HCT116 (cell line): ENCODE data around the gene SOAT2. TPM values are rescaled to one million over a fixed set of nuclear protein-coding genes. Genes with fewer than 3 reads are reported as not detected.

Source experiments
- ATAC-seq: fragments of 200-7000 bp; cut with Tn5 transposase; 2 replicates; pipeline ENCODE4 v1.9.1; 2020; ENCODE audit warnings: mild to moderate bottlenecking, moderate library complexity
- BruUV-seq: library from RNA; stranded (reverse); fragments of 400-500 nt; replicated peaks from 2 replicates; lab custom pipeline; 2021; lab: Mats Ljungman, UMichigan
- CTCF ChIA-PET: fragments of 300-600 bp; sonication (Branson Sonifier 250); formaldehyde crosslinking; loops from one replicate; lab custom pipeline; 2021; ENCODE audit warnings: antibody characterized with exemption; lab: Charles Lee
- POLR2A ChIA-PET: fragments of 300-600, 350-600 bp; sonication (Branson Sonifier 250); formaldehyde crosslinking; loops from one replicate; lab custom pipeline; 2021; ENCODE audit warnings: antibody characterized with exemption; lab: Charles Lee
- RAD21 ChIA-PET, 2 experiments: fragments of 300-600 bp; sonication (Branson Sonifier 250); formaldehyde crosslinking; loops; one replicate each; lab custom pipeline; 2023; ENCODE audit warnings: low total read pairs in 2 of 2; ENCODE audit not compliant: uncharacterized antibody in 2 of 2, unreplicated experiment in 2 of 2, low non-redundant PET in 1 of 2; lab: Charles Lee
- DNase-seq: peaks from one replicate; pipeline ENCODE4 v3.0.0-alpha.2; 2010; ENCODE audit warnings: low read depth, low spot score
- H2AFZ ChIP-seq: fragments of 200-600 bp; shearing (Covaris generic), sonication (generic); 2 replicates; pipeline ENCODE4 v1.6.1; 2017; ENCODE audit warnings: low read depth, mixed run types, mixed read lengths, antibody characterized with exemption, low read length; ENCODE audit not compliant: poor library complexity, severe bottlenecking
- H3K27ac ChIP-seq: 2 replicates; pipeline ENCODE4 v1.5.1; 2012; ENCODE audit warnings: low read depth, low read length
- H3K27me3 ChIP-seq: fragments of 200-600 bp; sonication (generic); 2 replicates; pipeline ENCODE4 v1.6.1; 2016; ENCODE audit warnings: mixed run types, low read length, mixed read lengths; ENCODE audit not compliant: insufficient read depth
- H3K36me3 ChIP-seq, 2 experiments: fragments of 200-500 bp in 1 of 2; fragments of 200-600 bp in 1 of 2; sonication (Bioruptor generic) in 1 of 2; sonication (generic) in 1 of 2; 2 replicates each; pipeline versions ENCODE4 v1.5.1 to v1.6.1; 2014 to 2016; ENCODE audit warnings: low read length in 2 of 2, inconsistent platforms in 1 of 2, mixed read lengths in 1 of 2, mixed run types in 1 of 2; ENCODE audit not compliant: insufficient read depth in 2 of 2, control insufficient read depth in 1 of 2
- H3K4me1 ChIP-seq, 2 experiments: fragments of 200-600 bp in 1 of 2; sonication (generic) in 1 of 2; 2 replicates each; pipeline versions ENCODE4 v1.5.1 to v1.6.1; 2012 to 2017; ENCODE audit warnings: low read length in 2 of 2, inconsistent platforms in 1 of 2, mild to moderate bottlenecking in 1 of 2, mixed read lengths in 1 of 2, mixed run types in 1 of 2, moderate library complexity in 1 of 2; ENCODE audit not compliant: insufficient read depth in 2 of 2, control insufficient read depth in 1 of 2
- H3K4me2 ChIP-seq: fragments of 200-600 bp; sonication (generic); 2 replicates; pipeline ENCODE4 v1.6.1; 2017; ENCODE audit warnings: mixed run types, low read length, mixed read lengths
- H3K4me3 ChIP-seq, 2 experiments: fragments of 200-600 bp in 1 of 2; sonication (generic) in 1 of 2; replicated peaks in 1 of 2; 2 replicates each; pipeline ENCODE4 v1.5.1; 2011 to 2016; ENCODE audit warnings: low read length in 2 of 2, control low read depth in 1 of 2, low read depth in 1 of 2, mild to moderate bottlenecking in 1 of 2, mixed read lengths in 1 of 2, mixed run types in 1 of 2
- H3K79me2 ChIP-seq: fragments of 200-600 bp; sonication (generic); 2 replicates; pipeline ENCODE4 v1.6.1; 2017; ENCODE audit warnings: mild to moderate bottlenecking, mixed run types, low read length, moderate library complexity, mixed read lengths; ENCODE audit not compliant: insufficient read depth
- H3K9ac ChIP-seq: fragments of 200-600 bp; sonication (generic); 2 replicates; pipeline ENCODE4 v1.6.1; 2016; ENCODE audit warnings: low read length, mixed read lengths
- H3K9me2 ChIP-seq: fragments of 200-600 bp; sonication (generic), shearing (Covaris generic); 2 replicates; pipeline ENCODE4 v1.6.1; 2017; ENCODE audit warnings: mixed run types, mild to moderate bottlenecking, moderate library complexity; ENCODE audit not compliant: insufficient read depth
- H3K9me3 ChIP-seq, 2 experiments: fragments of 200-500 bp in 1 of 2; fragments of 200-600 bp in 1 of 2; sonication (Bioruptor generic) in 1 of 2; sonication (generic) in 1 of 2; 2 replicates each; pipeline ENCODE4 v1.6.1; 2014 to 2017; ENCODE audit warnings: low read length in 2 of 2, mixed read lengths in 2 of 2, inconsistent platforms in 1 of 2, low read depth in 1 of 2, mild to moderate bottlenecking in 1 of 2, mixed run types in 1 of 2, moderate library complexity in 1 of 2; ENCODE audit not compliant: control insufficient read depth in 1 of 2, insufficient read depth in 1 of 2
- H4K20me1 ChIP-seq: fragments of 200-600 bp; sonication (generic), shearing (Covaris generic); 2 replicates; pipeline ENCODE4 v1.6.1; 2017; ENCODE audit warnings: mixed run types, mild to moderate bottlenecking, moderate library complexity; ENCODE audit not compliant: insufficient read depth
- CEBPB ChIP-seq: IDR thresholded peaks from 2 replicates; pipeline ENCODE4 v1.6.1; 2012; ENCODE audit warnings: low read depth
- EZH2 ChIP-seq: fragments of 200-600 bp; sonication (generic); IDR thresholded peaks from 2 replicates; pipeline ENCODE4 v1.6.1; 2017; ENCODE audit warnings: antibody characterized with exemption, mixed run types
- EZH2phosphoT487 ChIP-seq: fragments of 200-600 bp; IDR thresholded peaks from 2 replicates; pipeline ENCODE4 v1.6.1; 2018; ENCODE audit warnings: antibody characterized with exemption, borderline replicate concordance
- FOSL1 ChIP-seq: IDR thresholded peaks from 2 replicates; pipeline ENCODE4 v1.6.1; 2012; ENCODE audit warnings: low read depth
- POLR2A ChIP-seq: IDR thresholded peaks from 2 replicates; pipeline ENCODE4 v1.7.0; 2011; ENCODE audit warnings: borderline replicate concordance; ENCODE audit not compliant: insufficient read depth, insufficient read length; ENCODE audit errors: extremely low read depth
- YY1 ChIP-seq: IDR thresholded peaks from 2 replicates; pipeline ENCODE4 v1.6.1; 2011; ENCODE audit warnings: low read length, low read depth, moderate library complexity, mild to moderate bottlenecking; ENCODE audit not compliant: insufficient replicate concordance; ENCODE audit errors: extremely low read depth
- ZFX ChIP-seq: fragments of 450-650 bp; IDR thresholded peaks from 2 replicates; pipeline ENCODE4 v1.6.1; 2017
- intact Hi-C: fragments of 100-400 bp; cut with micrococcal nuclease; formaldehyde crosslinking; loops from 2 replicates; pipeline ENCODE4 v1.10.0; 2022
- total RNA-seq: library from RNA; stranded (reverse); gene quantifications from one replicate; pipeline ENCODE4 v1.2.1, GENCODE V29; 2021; ENCODE audit not compliant: unreplicated experiment
- TF ChIP-seq, protein P1 (sequence below): IDR thresholded peaks from 2 replicates; pipeline ENCODE4 v1.6.1; 2012
- TF ChIP-seq, protein P2 (sequence below): IDR thresholded peaks from 2 replicates; pipeline ENCODE4 v1.6.1; 2012

The SOAT2 gene
- total RNA-seq, 1 experiment from 2014 or later: 0.17 TPM

DNA sequence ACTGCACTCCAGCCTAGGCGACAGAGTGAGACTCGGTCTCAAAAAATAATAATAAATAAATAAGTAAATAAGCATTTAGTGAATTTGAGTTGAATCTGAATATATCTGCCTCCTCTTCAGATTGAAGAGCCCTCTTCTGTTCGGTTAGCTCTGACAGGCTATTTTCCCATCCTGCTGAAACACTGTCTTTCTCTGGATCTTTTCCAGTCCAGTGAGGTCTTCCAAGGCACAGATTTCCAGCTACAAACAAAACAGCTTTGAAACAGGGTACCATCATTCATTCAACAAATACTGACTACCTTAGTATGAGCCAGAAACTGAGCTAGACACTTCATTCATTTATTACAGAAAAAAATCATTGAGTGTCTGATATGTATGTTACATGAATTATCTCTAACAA lies 16.9 kb upstream of the SOAT2 start:
- ChIA-PET CTCF (interaction anchor here (1.3 to 1.4 kb wide), 2 partner anchors 20 to 24 kb away, joined by 3 read pairs; no protein-coding TSS in a partner anchor), RAD21 (interaction anchor here in 1 of 2 experiments (0.7 kb wide), 1 partner anchor 21 kb away, joined by 3 read pairs; no protein-coding TSS in a partner anchor), POLR2A (no interaction called here)
- BruUV-seq: no TSS peak
- Histone ChIP-seq H3K4me1 (no peaks in the 10 kb centered on the region), H4K20me1 (no peaks in the 10 kb centered on the region), H3K79me2 (no peaks in the 10 kb centered on the region), H3K9me3 (peaks cover 0 to 8% of the 10 kb centered on the region in 2 experiments; a peak in 2 of 4 replicates), H3K36me3 (no peaks in the 10 kb centered on the region), H3K4me2 (no peak overlapping the region), H3K27ac (no peak overlapping the region), H3K9ac (no peak overlapping the region), H2AFZ (no peak overlapping the region), H3K27me3 (no peaks in the 10 kb centered on the region), H3K4me3 (no peak overlapping the region), H3K9me2 (no peaks in the 10 kb centered on the region; the same call in 1 of the 2 replicates)
- intact Hi-C loops: no loop called here
- ATAC-seq: no peak
- no peak for DNase-seq
- TF ChIP-seq EZH2phosphoT487: no peak
- TF ChIP-seq, protein P1, sequence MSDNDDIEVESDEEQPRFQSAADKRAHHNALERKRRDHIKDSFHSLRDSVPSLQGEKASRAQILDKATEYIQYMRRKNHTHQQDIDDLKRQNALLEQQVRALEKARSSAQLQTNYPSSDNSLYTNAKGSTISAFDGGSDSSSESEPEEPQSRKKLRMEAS: no peak
- TF ChIP-seq, all 23 proteins: peak for 0

DNA sequence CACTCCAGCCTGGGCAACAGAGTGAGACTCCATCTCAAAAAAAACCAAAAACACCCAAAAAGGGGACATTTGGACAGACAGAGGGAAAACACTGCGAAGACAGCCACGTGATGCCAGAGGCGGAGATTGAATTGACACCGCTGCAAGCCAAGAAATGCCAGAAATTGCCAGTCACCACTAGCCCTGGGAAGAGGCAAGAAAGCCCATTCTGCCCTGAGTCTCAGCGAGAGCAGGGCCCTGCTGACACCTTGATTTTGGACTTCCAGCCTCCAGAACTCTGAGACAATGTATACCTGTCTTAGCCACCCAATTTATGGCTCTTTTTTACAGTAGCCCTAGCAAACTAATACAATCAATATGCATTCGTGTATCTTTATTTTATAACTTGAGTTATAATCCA lies 13.2 kb upstream of the SOAT2 start:
- ATAC-seq (no peak), DNase-seq (no peak)
- intact Hi-C loops: no loop called here
- Histone ChIP-seq H3K4me2 (no peak overlapping the region), H3K36me3 (no peaks in the 10 kb centered on the region), H3K9me3 (peaks cover 0 to 2% of the 10 kb centered on the region in 2 experiments; a peak in 2 of 4 replicates), H3K9ac (no peak overlapping the region), H4K20me1 (no peaks in the 10 kb centered on the region), H3K79me2 (no peaks in the 10 kb centered on the region), H3K27me3 (no peaks in the 10 kb centered on the region), H3K4me1 (peaks cover 11 to 17% of the 10 kb centered on the region in 2 experiments), H3K9me2 (no peaks in the 10 kb centered on the region; the same call in 1 of the 2 replicates), H3K27ac (no peak overlapping the region), H2AFZ (no peak overlapping the region), H3K4me3 (no peak overlapping the region)
- RAD21 ChIA-PET: no interaction called here
- no TSS peak for BruUV-seq
- TF ChIP-seq EZH2: no peak
- no peak for TF ChIP-seq ZFX
- TF ChIP-seq, protein P2, sequence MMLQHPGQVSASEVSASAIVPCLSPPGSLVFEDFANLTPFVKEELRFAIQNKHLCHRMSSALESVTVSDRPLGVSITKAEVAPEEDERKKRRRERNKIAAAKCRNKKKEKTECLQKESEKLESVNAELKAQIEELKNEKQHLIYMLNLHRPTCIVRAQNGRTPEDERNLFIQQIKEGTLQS: no peak
- no peak for TF ChIP-seq YY1
- TF ChIP-seq CEBPB: no peak
- no peak for TF ChIP-seq POLR2A
- no peak for TF ChIP-seq FOSL1
- CTCF ChIA-PET: no interaction called here
- POLR2A ChIA-PET: interaction anchor here (1.3 kb wide), 1 partner anchor 10 kb away, joined by 5 read pairs; the partner anchor contains the start of gene SPRYD3
